A549 (cell line): ENCODE data around the gene ATRX. TPM values are rescaled to one million over a fixed set of nuclear protein-coding genes. Genes with fewer than 3 reads are reported as not detected.

Source experiments
- ATAC-seq, 2 experiments: fragments of 200-7000 bp in 1 of 2; fragments of >200 bp in 1 of 2; cut with Nextera tagmentation in 1 of 2; cut with Tn5 transposase in 1 of 2; 3 replicates each; pipeline versions ENCODE4 v1.8.0 to v1.9.1; 2018 to 2020; ENCODE audit warnings: mild to moderate bottlenecking in 1 of 2, moderate library complexity in 1 of 2
- CTCF ChIA-PET: fragments of 300-600 bp; sonication (Branson Sonifier 250); formaldehyde crosslinking; extraction: SDS; loops from one replicate; lab custom pipeline; 2021; ENCODE audit warnings: antibody characterized with exemption, inconsistent platforms; lab: Yijun Ruan, JAX
- POLR2A ChIA-PET: fragments of 350-600 bp; formaldehyde crosslinking; extraction: SDS; loops from one replicate; lab custom pipeline; 2021; ENCODE audit warnings: antibody characterized with exemption, inconsistent platforms; lab: Yijun Ruan, JAX
- DNase-seq, 2 experiments: peaks; one replicate each; pipeline versions ENCODE4 v3.0.0 to v3.0.0-alpha.2; 2011 to 2016; ENCODE audit warnings: low read depth in 1 of 2, low spot score in 1 of 2
- FAIRE-seq: peaks from 2 replicates; lab custom pipeline; 2011; peaks lifted over from hg19 to GRCh38; lab: Jason Lieb, UNC
- H3K27ac ChIP-seq, 2 experiments: fragments of >200 bp; sonication (Bioruptor Twin); formaldehyde crosslinking; 3 replicates each; pipeline ENCODE4 v1.5.1; 2016 to 2017
- H3K4me1 ChIP-seq: fragments of >200 bp; sonication (Bioruptor Twin); formaldehyde crosslinking; 3 replicates; pipeline ENCODE4 v1.6.1; 2016
- H3K4me2 ChIP-seq: fragments of >200 bp; sonication (Bioruptor Twin); formaldehyde crosslinking; 3 replicates; pipeline ENCODE4 v1.6.1; 2016
- H3K4me3 ChIP-seq: fragments of >200 bp; sonication (Bioruptor Twin); formaldehyde crosslinking; 3 replicates; pipeline ENCODE4 v1.5.1; 2016
- H3K9me3 ChIP-seq: fragments of >200 bp; sonication (Bioruptor Twin); formaldehyde crosslinking; 3 replicates; pipeline ENCODE4 v1.6.1; 2016
- CEBPB ChIP-seq, 2 experiments: fragments of >200 bp in 1 of 2; sonication (Bioruptor Twin) in 1 of 2; formaldehyde crosslinking in 1 of 2; IDR thresholded peaks; 2 replicates each; pipeline ENCODE4 v1.6.1; 2012 to 2016
- EHF ChIP-seq: fragments of 250-450 bp; sonication (Bioruptor Pico); IDR thresholded peaks from 2 replicates; pipeline ENCODE4 v1.5.0; 2020; ENCODE audit warnings: mild to moderate bottlenecking
- EP300 ChIP-seq, 2 experiments: fragments of >200 bp; sonication (Bioruptor Twin); formaldehyde crosslinking; IDR thresholded peaks; 2 replicates in 1 of 2; 3 replicates in 1 of 2; pipeline ENCODE4 v1.6.1; 2016 to 2017
- GATA3 ChIP-seq: IDR thresholded peaks from 2 replicates; pipeline ENCODE4 v1.6.1; 2012; ENCODE audit warnings: borderline replicate concordance
- HOXA7 ChIP-seq: fragments of 250-450 bp; sonication (Bioruptor Pico); IDR thresholded peaks from 2 replicates; pipeline ENCODE4 v1.5.0; 2020; ENCODE audit warnings: mild to moderate bottlenecking, moderate library complexity
- HOXB5 ChIP-seq: fragments of 250-450 bp; sonication (Bioruptor Pico); IDR thresholded peaks from 2 replicates; pipeline ENCODE4 v1.5.0; 2020; ENCODE audit warnings: mild to moderate bottlenecking, moderate library complexity
- JUN ChIP-seq, 2 experiments: fragments of >200 bp; sonication (Bioruptor Twin); formaldehyde crosslinking; IDR thresholded peaks; 2 replicates in 1 of 2; 3 replicates in 1 of 2; pipeline ENCODE4 v1.6.1; 2016 to 2017
- KDM1A ChIP-seq: fragments of 200-600 bp; sonication (generic); IDR thresholded peaks from 2 replicates; pipeline ENCODE4 v1.6.1; 2016; ENCODE audit warnings: low read depth, mild to moderate bottlenecking
- NPAS2 ChIP-seq: fragments of 250-450 bp; sonication (Bioruptor Pico); IDR thresholded peaks from 2 replicates; pipeline ENCODE4 v1.8.0; 2022; ENCODE audit warnings: mild to moderate bottlenecking, moderate library complexity, borderline replicate concordance
- NR3C1 ChIP-seq: fragments of >200 bp; sonication (Bioruptor Twin); formaldehyde crosslinking; IDR thresholded peaks from 3 replicates; pipeline ENCODE4 v1.6.1; 2017
- RAD21 ChIP-seq, 2 experiments: fragments of >200 bp in 1 of 2; sonication (Bioruptor Twin) in 1 of 2; formaldehyde crosslinking in 1 of 2; IDR thresholded peaks in 1 of 2; conservative IDR thresholded peaks in 1 of 2; 2 replicates in 1 of 2; 3 replicates in 1 of 2; pipeline ENCODE4 v1.6.1; 2012 to 2018; ENCODE audit warnings: inconsistent platforms in 1 of 2
- RCOR1 ChIP-seq: fragments of 150-350 bp; IDR thresholded peaks from 2 replicates; pipeline ENCODE4 v1.6.1; 2014; ENCODE audit warnings: antibody characterized with exemption, low read length, low read depth
- RNF2 ChIP-seq: fragments of 200-600 bp; sonication (generic); IDR thresholded peaks from 2 replicates; pipeline ENCODE4 v1.6.1; 2016; ENCODE audit warnings: low read depth, mild to moderate bottlenecking, antibody characterized with exemption, moderate library complexity, borderline replicate concordance
- SREBF2 ChIP-seq: fragments of 450-650 bp; IDR thresholded peaks from 2 replicates; pipeline ENCODE4 v1.6.1; 2014; ENCODE audit warnings: mild to moderate bottlenecking, moderate library complexity
- TP53 ChIP-seq: fragments of 250-450 bp; sonication (Bioruptor Pico); IDR thresholded peaks from 2 replicates; pipeline ENCODE4 v1.5.0; 2021; ENCODE audit warnings: mild to moderate bottlenecking, moderate library complexity
- ZFP36 ChIP-seq: fragments of 450-650 bp; IDR thresholded peaks from 2 replicates; pipeline ENCODE4 v1.6.1; 2014; ENCODE audit warnings: borderline replicate concordance; ENCODE audit not compliant: partially characterized antibody
- ZSCAN20 ChIP-seq: fragments of 250-450 bp; sonication (Bioruptor Pico); IDR thresholded peaks from 2 replicates; pipeline ENCODE4 v1.8.0; 2022; ENCODE audit warnings: mild to moderate bottlenecking, moderate library complexity
- WGBS: methylation state at CpG from one replicate; pipeline ENCODE4 v1.1.6; 2017; ENCODE audit errors: missing lambda C conversion rate; 5-methylcytosine and 5-hydroxymethylcytosine counted together
- polyA plus RNA-seq, 4 experiments: library from polyadenylated mRNA; depleted of rRNA in 3 of 4; stranded (reverse); fragments of >200 nt; fragmentation: RNase III in 1 of 4; extraction: RNeasy Plus Mini Kit Qiagen cat#74134 plus additional on column Dnase treatment in 1 of 4; gene quantifications; 2 replicates in 3 of 4; 3 replicates in 1 of 4; pipeline ENCODE4 v1.2.3, GENCODE V29; 2011 to 2017
- TF ChIP-seq, protein P1 (sequence below): IDR thresholded peaks from 2 replicates; pipeline ENCODE4 v1.6.1; 2012
- TF ChIP-seq, protein P2 (sequence below): fragments of 450-650 bp; IDR thresholded peaks from 2 replicates; pipeline ENCODE4 v1.6.1; 2014; ENCODE audit warnings: antibody characterized with exemption
- TF ChIP-seq, protein P3 (sequence below): fragments of >200 bp; sonication (Bioruptor Twin); formaldehyde crosslinking; IDR thresholded peaks from 3 replicates; pipeline ENCODE4 v1.6.1; 2016
- TF ChIP-seq, protein P4 (sequence below): IDR thresholded peaks from 2 replicates; pipeline ENCODE4 v1.6.1; 2012; ENCODE audit warnings: low read depth, borderline replicate concordance
- TF ChIP-seq, protein P5 (sequence below): IDR thresholded peaks from 2 replicates; pipeline ENCODE4 v1.6.1; 2012

ATRX gene
- polyA plus RNA-seq, 2 of the 4 experiments (the other 2 are of a cell fraction): 34.7 to 97.1 TPM

DNA sequence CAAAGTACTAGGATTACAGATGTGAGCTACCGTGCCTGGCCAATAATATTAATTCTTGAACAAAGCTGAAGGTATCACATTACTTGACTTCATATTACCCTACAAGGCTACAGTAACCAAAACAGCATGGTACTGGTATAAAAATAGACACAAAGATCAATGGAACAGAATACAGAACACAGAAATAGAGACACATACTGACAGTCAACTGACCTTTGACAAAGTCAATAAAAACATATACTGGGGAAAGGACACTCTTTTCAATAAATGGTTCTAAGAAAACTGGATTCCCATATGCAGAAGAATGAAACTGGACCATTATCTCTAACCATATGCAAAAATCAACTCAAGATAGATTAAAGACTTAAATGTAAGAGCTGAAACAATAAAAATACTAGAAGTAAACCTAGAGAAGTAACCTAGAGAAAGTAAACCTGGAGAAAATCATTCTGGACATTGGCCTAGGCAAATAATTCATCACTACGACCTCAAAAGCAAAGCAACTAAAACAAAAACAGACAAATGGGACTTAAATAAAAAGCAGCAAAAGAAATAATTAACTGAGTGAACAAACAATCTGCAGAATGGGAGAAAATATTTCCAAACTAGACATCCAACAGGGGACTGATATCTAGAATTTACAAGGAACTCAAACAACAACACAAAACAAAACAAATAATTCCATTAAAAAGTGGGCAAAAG, 182.2 kb downstream of the ATRX start:
- H3K4me2 ChIP-seq: no peak overlapping the region
- no peaks in the 10 kb centered on the region for H3K9me3 ChIP-seq
- no peak overlapping the region for H3K27ac ChIP-seq
- DNase-seq (no peak), ATAC-seq (no peak), FAIRE-seq (peak; percentile 7)
- POLR2A ChIA-PET: no interaction called here
- H3K4me3 ChIP-seq: no peak overlapping the region
- H3K4me1 ChIP-seq: no peaks in the 10 kb centered on the region
- TF ChIP-seq HOXA7 (CRISPR knock-in tag): no peak
- TF ChIP-seq, protein P1, sequence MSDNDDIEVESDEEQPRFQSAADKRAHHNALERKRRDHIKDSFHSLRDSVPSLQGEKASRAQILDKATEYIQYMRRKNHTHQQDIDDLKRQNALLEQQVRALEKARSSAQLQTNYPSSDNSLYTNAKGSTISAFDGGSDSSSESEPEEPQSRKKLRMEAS: no peak
- TF ChIP-seq HOXB5 (CRISPR knock-in tag): no peak
- TF ChIP-seq GATA3: no peak
- no peak for TF ChIP-seq NPAS2 (CRISPR knock-in tag)
- TF ChIP-seq KDM1A: no peak
- no peak for TF ChIP-seq NR3C1
- TF ChIP-seq SREBF2: no peak
- TF ChIP-seq, protein P2, sequence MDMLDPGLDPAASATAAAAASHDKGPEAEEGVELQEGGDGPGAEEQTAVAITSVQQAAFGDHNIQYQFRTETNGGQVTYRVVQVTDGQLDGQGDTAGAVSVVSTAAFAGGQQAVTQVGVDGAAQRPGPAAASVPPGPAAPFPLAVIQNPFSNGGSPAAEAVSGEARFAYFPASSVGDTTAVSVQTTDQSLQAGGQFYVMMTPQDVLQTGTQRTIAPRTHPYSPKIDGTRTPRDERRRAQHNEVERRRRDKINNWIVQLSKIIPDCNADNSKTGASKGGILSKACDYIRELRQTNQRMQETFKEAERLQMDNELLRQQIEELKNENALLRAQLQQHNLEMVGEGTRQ: no peak
- no peak for TF ChIP-seq CEBPB (IDR thresholded peaks at IDR 0.05)
- TF ChIP-seq RAD21 (conservative IDR thresholded peaks at IDR 0.05 in 1 of 2, IDR thresholded peaks at IDR 0.05 in 1 of 2): no peak
- TF ChIP-seq EP300 (IDR thresholded peaks at IDR 0.05): no peak
- TF ChIP-seq EHF (CRISPR knock-in tag): no peak
- TF ChIP-seq TP53 (CRISPR knock-in tag): no peak
- TF ChIP-seq RCOR1: no peak
- TF ChIP-seq RNF2: no peak
- CTCF ChIA-PET: no interaction called here
- WGBS: 52% methylated on average over 2 of the region's 2 CpGs

DNA sequence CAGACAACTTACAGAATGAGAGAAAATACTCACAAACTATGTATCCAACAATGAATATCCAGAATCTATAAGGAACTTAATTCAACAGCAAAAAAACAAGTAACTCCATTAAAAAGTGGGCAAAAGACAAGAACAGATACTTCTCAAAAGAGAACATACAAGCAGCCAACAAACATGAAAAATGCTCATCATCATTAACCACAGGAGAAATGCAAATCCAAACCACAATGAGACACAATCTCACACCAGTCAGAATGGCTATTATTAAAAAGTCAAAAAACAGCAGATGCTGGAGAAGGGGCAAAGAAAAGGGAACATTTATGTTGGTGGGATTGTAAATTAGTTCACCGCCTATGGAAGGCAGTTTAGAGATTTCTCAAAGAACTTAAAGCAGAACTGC, 188.5 kb downstream of the ATRX start:
- DNase-seq: no peak
- Histone ChIP-seq H3K27ac (no peak overlapping the region), H3K4me2 (no peak overlapping the region), H3K9me3 (no peaks in the 10 kb centered on the region), H3K4me1 (no peaks in the 10 kb centered on the region), H3K4me3 (no peak overlapping the region)
- ChIA-PET POLR2A (no interaction called here), CTCF (no interaction called here)
- no peak for ATAC-seq
- peak; percentile 90 for FAIRE-seq
- TF ChIP-seq, protein P3, sequence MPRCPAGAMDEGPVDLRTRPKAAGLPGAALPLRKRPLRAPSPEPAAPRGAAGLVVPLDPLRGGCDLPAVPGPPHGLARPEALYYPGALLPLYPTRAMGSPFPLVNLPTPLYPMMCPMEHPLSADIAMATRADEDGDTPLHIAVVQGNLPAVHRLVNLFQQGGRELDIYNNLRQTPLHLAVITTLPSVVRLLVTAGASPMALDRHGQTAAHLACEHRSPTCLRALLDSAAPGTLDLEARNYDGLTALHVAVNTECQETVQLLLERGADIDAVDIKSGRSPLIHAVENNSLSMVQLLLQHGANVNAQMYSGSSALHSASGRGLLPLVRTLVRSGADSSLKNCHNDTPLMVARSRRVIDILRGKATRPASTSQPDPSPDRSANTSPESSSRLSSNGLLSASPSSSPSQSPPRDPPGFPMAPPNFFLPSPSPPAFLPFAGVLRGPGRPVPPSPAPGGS: no peak
- no peak for TF ChIP-seq ZFP36
- TF ChIP-seq, protein P4, sequence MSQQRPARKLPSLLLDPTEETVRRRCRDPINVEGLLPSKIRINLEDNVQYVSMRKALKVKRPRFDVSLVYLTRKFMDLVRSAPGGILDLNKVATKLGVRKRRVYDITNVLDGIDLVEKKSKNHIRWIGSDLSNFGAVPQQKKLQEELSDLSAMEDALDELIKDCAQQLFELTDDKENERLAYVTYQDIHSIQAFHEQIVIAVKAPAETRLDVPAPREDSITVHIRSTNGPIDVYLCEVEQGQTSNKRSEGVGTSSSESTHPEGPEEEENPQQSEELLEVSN: no peak
- no peak for TF ChIP-seq NR3C1
- no peak for TF ChIP-seq JUN (IDR thresholded peaks at IDR 0.05)
- TF ChIP-seq, protein P5, sequence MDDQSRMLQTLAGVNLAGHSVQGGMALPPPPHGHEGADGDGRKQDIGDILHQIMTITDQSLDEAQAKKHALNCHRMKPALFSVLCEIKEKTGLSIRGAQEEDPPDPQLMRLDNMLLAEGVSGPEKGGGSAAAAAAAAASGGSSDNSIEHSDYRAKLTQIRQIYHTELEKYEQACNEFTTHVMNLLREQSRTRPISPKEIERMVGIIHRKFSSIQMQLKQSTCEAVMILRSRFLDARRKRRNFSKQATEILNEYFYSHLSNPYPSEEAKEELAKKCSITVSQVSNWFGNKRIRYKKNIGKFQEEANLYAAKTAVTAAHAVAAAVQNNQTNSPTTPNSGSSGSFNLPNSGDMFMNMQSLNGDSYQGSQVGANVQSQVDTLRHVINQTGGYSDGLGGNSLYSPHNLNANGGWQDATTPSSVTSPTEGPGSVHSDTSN: no peak
- no peak for TF ChIP-seq HOXA7 (CRISPR knock-in tag)
- TF ChIP-seq ZSCAN20 (CRISPR knock-in tag): no peak
- WGBS: 91% methylated on average over 1 of the region's 1 CpG
